ENCODE measurements around the gene TTC16. TPM values are rescaled to one million over a fixed set of nuclear protein-coding genes. Genes with fewer than 3 reads are reported as not detected.

TTC16 gene
- total and polyA plus RNA-seq, 2 of the 8 experiments (the other 6 are each of a cell fraction or from before 2014, with no cell fraction given): 0.03 TPM; not detected in 1

- TF ChIP-seq, protein P1, sequence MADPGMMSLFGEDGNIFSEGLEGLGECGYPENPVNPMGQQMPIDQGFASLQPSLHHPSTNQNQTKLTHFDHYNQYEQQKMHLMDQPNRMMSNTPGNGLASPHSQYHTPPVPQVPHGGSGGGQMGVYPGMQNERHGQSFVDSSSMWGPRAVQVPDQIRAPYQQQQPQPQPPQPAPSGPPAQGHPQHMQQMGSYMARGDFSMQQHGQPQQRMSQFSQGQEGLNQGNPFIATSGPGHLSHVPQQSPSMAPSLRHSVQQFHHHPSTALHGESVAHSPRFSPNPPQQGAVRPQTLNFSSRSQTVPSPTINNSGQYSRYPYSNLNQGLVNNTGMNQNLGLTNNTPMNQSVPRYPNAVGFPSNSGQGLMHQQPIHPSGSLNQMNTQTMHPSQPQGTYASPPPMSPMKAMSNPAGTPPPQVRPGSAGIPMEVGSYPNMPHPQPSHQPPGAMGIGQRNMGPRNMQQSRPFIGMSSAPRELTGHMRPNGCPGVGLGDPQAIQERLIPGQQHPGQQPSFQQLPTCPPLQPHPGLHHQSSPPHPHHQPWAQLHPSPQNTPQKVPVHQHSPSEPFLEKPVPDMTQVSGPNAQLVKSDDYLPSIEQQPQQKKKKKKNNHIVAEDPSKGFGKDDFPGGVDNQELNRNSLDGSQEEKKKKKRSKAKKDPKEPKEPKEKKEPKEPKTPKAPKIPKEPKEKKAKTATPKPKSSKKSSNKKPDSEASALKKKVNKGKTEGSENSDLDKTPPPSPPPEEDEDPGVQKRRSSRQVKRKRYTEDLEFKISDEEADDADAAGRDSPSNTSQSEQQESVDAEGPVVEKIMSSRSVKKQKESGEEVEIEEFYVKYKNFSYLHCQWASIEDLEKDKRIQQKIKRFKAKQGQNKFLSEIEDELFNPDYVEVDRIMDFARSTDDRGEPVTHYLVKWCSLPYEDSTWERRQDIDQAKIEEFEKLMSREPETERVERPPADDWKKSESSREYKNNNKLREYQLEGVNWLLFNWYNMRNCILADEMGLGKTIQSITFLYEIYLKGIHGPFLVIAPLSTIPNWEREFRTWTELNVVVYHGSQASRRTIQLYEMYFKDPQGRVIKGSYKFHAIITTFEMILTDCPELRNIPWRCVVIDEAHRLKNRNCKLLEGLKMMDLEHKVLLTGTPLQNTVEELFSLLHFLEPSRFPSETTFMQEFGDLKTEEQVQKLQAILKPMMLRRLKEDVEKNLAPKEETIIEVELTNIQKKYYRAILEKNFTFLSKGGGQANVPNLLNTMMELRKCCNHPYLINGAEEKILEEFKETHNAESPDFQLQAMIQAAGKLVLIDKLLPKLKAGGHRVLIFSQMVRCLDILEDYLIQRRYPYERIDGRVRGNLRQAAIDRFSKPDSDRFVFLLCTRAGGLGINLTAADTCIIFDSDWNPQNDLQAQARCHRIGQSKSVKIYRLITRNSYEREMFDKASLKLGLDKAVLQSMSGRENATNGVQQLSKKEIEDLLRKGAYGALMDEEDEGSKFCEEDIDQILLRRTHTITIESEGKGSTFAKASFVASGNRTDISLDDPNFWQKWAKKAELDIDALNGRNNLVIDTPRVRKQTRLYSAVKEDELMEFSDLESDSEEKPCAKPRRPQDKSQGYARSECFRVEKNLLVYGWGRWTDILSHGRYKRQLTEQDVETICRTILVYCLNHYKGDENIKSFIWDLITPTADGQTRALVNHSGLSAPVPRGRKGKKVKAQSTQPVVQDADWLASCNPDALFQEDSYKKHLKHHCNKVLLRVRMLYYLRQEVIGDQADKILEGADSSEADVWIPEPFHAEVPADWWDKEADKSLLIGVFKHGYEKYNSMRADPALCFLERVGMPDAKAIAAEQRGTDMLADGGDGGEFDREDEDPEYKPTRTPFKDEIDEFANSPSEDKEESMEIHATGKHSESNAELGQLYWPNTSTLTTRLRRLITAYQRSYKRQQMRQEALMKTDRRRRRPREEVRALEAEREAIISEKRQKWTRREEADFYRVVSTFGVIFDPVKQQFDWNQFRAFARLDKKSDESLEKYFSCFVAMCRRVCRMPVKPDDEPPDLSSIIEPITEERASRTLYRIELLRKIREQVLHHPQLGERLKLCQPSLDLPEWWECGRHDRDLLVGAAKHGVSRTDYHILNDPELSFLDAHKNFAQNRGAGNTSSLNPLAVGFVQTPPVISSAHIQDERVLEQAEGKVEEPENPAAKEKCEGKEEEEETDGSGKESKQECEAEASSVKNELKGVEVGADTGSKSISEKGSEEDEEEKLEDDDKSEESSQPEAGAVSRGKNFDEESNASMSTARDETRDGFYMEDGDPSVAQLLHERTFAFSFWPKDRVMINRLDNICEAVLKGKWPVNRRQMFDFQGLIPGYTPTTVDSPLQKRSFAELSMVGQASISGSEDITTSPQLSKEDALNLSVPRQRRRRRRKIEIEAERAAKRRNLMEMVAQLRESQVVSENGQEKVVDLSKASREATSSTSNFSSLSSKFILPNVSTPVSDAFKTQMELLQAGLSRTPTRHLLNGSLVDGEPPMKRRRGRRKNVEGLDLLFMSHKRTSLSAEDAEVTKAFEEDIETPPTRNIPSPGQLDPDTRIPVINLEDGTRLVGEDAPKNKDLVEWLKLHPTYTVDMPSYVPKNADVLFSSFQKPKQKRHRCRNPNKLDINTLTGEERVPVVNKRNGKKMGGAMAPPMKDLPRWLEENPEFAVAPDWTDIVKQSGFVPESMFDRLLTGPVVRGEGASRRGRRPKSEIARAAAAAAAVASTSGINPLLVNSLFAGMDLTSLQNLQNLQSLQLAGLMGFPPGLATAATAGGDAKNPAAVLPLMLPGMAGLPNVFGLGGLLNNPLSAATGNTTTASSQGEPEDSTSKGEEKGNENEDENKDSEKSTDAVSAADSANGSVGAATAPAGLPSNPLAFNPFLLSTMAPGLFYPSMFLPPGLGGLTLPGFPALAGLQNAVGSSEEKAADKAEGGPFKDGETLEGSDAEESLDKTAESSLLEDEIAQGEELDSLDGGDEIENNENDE (IDR thresholded peaks at IDR 0.05; ENCODE audit: insufficient replicate concordance, low read length): no peak
- TF ChIP-seq MAFK (IDR thresholded peaks at IDR 0.05; ENCODE audit: low read depth, low read length): no peak
- TF ChIP-seq, protein P2, sequence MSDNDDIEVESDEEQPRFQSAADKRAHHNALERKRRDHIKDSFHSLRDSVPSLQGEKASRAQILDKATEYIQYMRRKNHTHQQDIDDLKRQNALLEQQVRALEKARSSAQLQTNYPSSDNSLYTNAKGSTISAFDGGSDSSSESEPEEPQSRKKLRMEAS (IDR thresholded peaks at IDR 0.05): no peak
- TF ChIP-seq SIX5 (IDR thresholded peaks at IDR 0.05; ENCODE audit: low read depth, low read length): no peak
- TF ChIP-seq E2F6 (IDR thresholded peaks at IDR 0.05): no peak
- no peak for TF ChIP-seq SRF (IDR thresholded peaks at IDR 0.05; ENCODE audit: low read depth, low read length)
- no peak for TF ChIP-seq SAP30 (IDR thresholded peaks at IDR 0.05; ENCODE audit: insufficient read depth, insufficient replicate concordance, low read length)
Observed at GRCh38 chr9:127667906-127668305, 48.0 kb upstream of the TTC16 start (continued).
